HepG2 (cell line): ENCODE data around the gene CYSTM1. TPM values are rescaled to one million over a fixed set of nuclear protein-coding genes. Genes with fewer than 3 reads are reported as not detected.

ENCODE experiments used
- ETV5 ChIP-seq: IDR thresholded peaks from 2 replicates; pipeline ENCODE4 v1.6.1; 2018; ENCODE audit warnings: missing biosample characterization, missing genetic modification reagents, inconsistent platforms, borderline replicate concordance
- MED13 ChIP-seq: sonication (generic); formaldehyde crosslinking; IDR thresholded peaks from 2 replicates; pipeline ENCODE4 v1.5.0; 2020; ENCODE audit warnings: missing genetic modification reagents
- RORA ChIP-seq: sonication (generic); formaldehyde crosslinking; IDR thresholded peaks from 2 replicates; pipeline ENCODE4 v1.5.0; 2020; ENCODE audit warnings: mild to moderate bottlenecking, missing genetic modification reagents, moderate library complexity
- polyA plus RNA-seq, 8 experiments: library from polyadenylated mRNA; depleted of rRNA in 3 of 8; stranded (reverse) in 7 of 8; unstranded in 1 of 8; fragments of >200 nt; fragmentation: Illumina TruSeq in 4 of 8; extraction: Trizol in 4 of 8; gene quantifications; 2 replicates each; pipeline versions ENCODE4 v1.2.1 to v1.2.3, GENCODE V29; 2011 to 2016; ENCODE audit warnings: low read depth in 4 of 8, missing spikeins in 1 of 8, mixed read lengths in 1 of 8; ENCODE audit not compliant: insufficient read depth in 1 of 8
- total RNA-seq, 5 experiments: library from RNA; depleted of rRNA; stranded (reverse); fragments of >200 nt; fragmentation: Illumina TruSeq; extraction: Trizol; gene quantifications; 2 replicates each; pipeline ENCODE4 v1.2.3, GENCODE V29; 2016; ENCODE audit warnings: low read depth in 1 of 5
- TF ChIP-seq, protein P1 (sequence below): sonication (generic); IDR thresholded peaks from 2 replicates; pipeline ENCODE4 v1.6.1; 2016; ENCODE audit warnings: low read depth, borderline replicate concordance
- TF ChIP-seq, protein P2 (sequence below): sonication (generic); formaldehyde crosslinking; IDR thresholded peaks from 2 replicates; pipeline ENCODE4 v1.4.0; 2020; ENCODE audit warnings: missing genetic modification reagents, mild to moderate bottlenecking, borderline replicate concordance
- TF ChIP-seq, protein P3 (sequence below): sonication (generic); formaldehyde crosslinking; IDR thresholded peaks from 2 replicates; pipeline ENCODE4 v1.4.0; 2020; ENCODE audit warnings: missing genetic modification reagents, mild to moderate bottlenecking, borderline replicate concordance
- TF ChIP-seq, protein P4 (sequence below): sonication (generic); formaldehyde crosslinking; IDR thresholded peaks from 2 replicates; pipeline ENCODE4 v1.8.0; 2022; ENCODE audit warnings: mild to moderate bottlenecking, missing genetic modification reagents, moderate library complexity

The CYSTM1 gene
- total and polyA plus RNA-seq, 2 of the 13 experiments (the other 11 are each of a cell fraction or from before 2014, with no cell fraction given), result 40.0 to 73.4 TPM

DNA sequence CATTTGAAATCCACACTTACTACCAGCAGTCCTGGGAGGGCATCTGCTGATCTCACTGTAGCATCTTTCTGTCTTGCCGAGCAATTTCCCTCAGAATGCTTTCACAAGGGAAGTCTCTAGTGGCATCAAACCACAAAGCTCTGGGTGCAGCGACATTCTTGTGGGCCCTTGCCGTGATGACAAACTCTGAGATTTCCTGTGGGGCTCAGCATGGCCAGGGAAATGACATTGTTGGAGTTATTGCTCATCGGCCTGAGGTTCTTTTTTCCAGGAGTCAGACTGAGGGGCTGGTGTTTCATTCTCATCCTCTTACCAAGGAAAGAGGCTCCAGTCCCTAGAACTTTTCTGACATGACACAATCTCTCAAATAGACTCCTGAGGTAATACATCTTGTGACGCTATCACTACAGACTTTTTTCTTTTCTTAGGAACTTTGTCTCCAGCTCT is 76.6 kb downstream of the CYSTM1 start (continued):
- TF ChIP-seq, protein P1, sequence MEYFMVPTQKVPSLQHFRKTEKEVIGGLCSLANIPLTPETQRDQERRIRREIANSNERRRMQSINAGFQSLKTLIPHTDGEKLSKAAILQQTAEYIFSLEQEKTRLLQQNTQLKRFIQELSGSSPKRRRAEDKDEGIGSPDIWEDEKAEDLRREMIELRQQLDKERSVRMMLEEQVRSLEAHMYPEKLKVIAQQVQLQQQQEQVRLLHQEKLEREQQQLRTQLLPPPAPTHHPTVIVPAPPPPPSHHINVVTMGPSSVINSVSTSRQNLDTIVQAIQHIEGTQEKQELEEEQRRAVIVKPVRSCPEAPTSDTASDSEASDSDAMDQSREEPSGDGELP, result no peak
- TF ChIP-seq, protein P2, sequence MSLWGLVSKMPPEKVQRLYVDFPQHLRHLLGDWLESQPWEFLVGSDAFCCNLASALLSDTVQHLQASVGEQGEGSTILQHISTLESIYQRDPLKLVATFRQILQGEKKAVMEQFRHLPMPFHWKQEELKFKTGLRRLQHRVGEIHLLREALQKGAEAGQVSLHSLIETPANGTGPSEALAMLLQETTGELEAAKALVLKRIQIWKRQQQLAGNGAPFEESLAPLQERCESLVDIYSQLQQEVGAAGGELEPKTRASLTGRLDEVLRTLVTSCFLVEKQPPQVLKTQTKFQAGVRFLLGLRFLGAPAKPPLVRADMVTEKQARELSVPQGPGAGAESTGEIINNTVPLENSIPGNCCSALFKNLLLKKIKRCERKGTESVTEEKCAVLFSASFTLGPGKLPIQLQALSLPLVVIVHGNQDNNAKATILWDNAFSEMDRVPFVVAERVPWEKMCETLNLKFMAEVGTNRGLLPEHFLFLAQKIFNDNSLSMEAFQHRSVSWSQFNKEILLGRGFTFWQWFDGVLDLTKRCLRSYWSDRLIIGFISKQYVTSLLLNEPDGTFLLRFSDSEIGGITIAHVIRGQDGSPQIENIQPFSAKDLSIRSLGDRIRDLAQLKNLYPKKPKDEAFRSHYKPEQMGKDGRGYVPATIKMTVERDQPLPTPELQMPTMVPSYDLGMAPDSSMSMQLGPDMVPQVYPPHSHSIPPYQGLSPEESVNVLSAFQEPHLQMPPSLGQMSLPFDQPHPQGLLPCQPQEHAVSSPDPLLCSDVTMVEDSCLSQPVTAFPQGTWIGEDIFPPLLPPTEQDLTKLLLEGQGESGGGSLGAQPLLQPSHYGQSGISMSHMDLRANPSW (CRISPR knock-in tag), result no peak
- TF ChIP-seq, protein P3, sequence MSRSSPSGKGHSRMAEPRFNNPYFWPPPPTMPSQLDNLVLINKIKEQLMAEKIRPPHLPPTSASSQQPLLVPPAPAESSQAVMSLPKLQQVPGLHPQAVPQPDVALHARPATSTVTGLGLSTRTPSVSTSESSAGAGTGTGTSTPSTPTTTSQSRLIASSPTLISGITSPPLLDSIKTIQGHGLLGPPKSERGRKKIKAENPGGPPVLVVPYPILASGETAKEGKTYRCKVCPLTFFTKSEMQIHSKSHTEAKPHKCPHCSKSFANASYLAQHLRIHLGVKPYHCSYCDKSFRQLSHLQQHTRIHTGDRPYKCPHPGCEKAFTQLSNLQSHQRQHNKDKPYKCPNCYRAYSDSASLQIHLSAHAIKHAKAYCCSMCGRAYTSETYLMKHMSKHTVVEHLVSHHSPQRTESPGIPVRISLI (CRISPR knock-in tag), result no peak
- TF ChIP-seq MED13 (CRISPR knock-in tag), result no peak
- TF ChIP-seq ETV5, result no peak
- TF ChIP-seq, protein P4, sequence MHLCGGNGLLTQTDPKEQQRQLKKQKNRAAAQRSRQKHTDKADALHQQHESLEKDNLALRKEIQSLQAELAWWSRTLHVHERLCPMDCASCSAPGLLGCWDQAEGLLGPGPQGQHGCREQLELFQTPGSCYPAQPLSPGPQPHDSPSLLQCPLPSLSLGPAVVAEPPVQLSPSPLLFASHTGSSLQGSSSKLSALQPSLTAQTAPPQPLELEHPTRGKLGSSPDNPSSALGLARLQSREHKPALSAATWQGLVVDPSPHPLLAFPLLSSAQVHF (CRISPR knock-in tag), result no peak
- TF ChIP-seq RORA (CRISPR knock-in tag), result no peak
- TF ChIP-seq, all 625 proteins: peak for 0
